ENCODE results near the gene INS.

Gene INS

GRCh38 chr11:2187280-2187707, 26.3 kb upstream of the INS start:
- in situ Hi-C loops (cut with MboI; ENCODE audit: low pct_unique_long_range_greater_than_20kb, low sequenced_read_pairs, unreplicated experiment), result loop anchor here (25.0 kb wide), 1 partner anchor 225 kb away; the partner anchor contains the start of gene TSSC4
- no peak for TF ChIP-seq CTCF (IDR thresholded peaks at IDR 0.05; ENCODE audit: extremely low read depth, insufficient read depth, missing control alignments)
- DNase-seq (ENCODE audit: low spot score), result no peak

GRCh38 chr11:2186669-2187279, 25.8 kb upstream of the INS start:
- in situ Hi-C loops (cut with MboI; ENCODE audit: low pct_unique_long_range_greater_than_20kb, low sequenced_read_pairs, unreplicated experiment), result loop anchor here (25.0 kb wide), 1 partner anchor 226 kb away; the partner anchor contains the start of gene TSSC4

GRCh38 chr11:2185324-2186085, 24.5 kb upstream of the INS start:
- no peak for DNase-seq (ENCODE audit: low spot score)
- no peak for TF ChIP-seq CTCF (IDR thresholded peaks at IDR 0.05; ENCODE audit: extremely low read depth, insufficient read depth, missing control alignments)
- in situ Hi-C loops (cut with MboI; ENCODE audit: low pct_unique_long_range_greater_than_20kb, low sequenced_read_pairs, unreplicated experiment), result loop anchor here (25.0 kb wide), 1 partner anchor 227 kb away; the partner anchor contains the start of gene TSSC4

More at GRCh38 chr11:2186669-2187279, 25.8 kb upstream of the INS start:
- no peak for DNase-seq (ENCODE audit: low spot score)
- peak; percentile 45 for TF ChIP-seq CTCF (IDR thresholded peaks at IDR 0.05; ENCODE audit: extremely low read depth, insufficient read depth, missing control alignments)

- in situ Hi-C loops (cut with MboI; ENCODE audit: low pct_unique_long_range_greater_than_20kb, low sequenced_read_pairs, unreplicated experiment), result loop anchor here (25.0 kb wide), 1 partner anchor 229 kb away; the partner anchor contains the start of gene TSSC4
- TF ChIP-seq CTCF (IDR thresholded peaks at IDR 0.05; ENCODE audit: extremely low read depth, insufficient read depth, missing control alignments), result no peak
- no peak for DNase-seq (ENCODE audit: low spot score)
These were observed 21.9 kb upstream of the INS start for GRCh38 chr11:2182692-2183474.

GRCh38 chr11:2182075-2182474, 21.1 kb upstream of the INS start:
- no peak for DNase-seq (ENCODE audit: low spot score)
- in situ Hi-C loops (cut with MboI; ENCODE audit: low pct_unique_long_range_greater_than_20kb, low sequenced_read_pairs, unreplicated experiment), result loop anchor here (25.0 kb wide), 1 partner anchor 230 kb away; the partner anchor contains the start of gene TSSC4
- no peak for TF ChIP-seq CTCF (IDR thresholded peaks at IDR 0.05; ENCODE audit: extremely low read depth, insufficient read depth, missing control alignments)

GRCh38 chr11:2180789-2181370, 19.9 kb upstream of the INS start:
- DNase-seq (ENCODE audit: low spot score), result no peak
- TF ChIP-seq CTCF (IDR thresholded peaks at IDR 0.05; ENCODE audit: extremely low read depth, insufficient read depth, missing control alignments), result no peak
- in situ Hi-C loops (cut with MboI; ENCODE audit: low pct_unique_long_range_greater_than_20kb, low sequenced_read_pairs, unreplicated experiment), result loop anchor here (25.0 kb wide), 1 partner anchor 231 kb away; the partner anchor contains the start of gene TSSC4

Data from GM13977 (cell line).